GM23338 (cell line): ENCODE results near the gene SMTN.

Experiments used
- CTCF ChIP-seq, 2 experiments: fragments of 200-600 bp in 1 of 2; sonication (generic) in 1 of 2; conservative IDR thresholded peaks; 2 replicates each; pipeline versions ENCODE4 v1.5.1 to v1.6.1; 2016 to 2017; ENCODE audit warnings: antibody characterized with exemption in 2 of 2, low read depth in 2 of 2, mild to moderate bottlenecking in 2 of 2, moderate library complexity in 1 of 2
- EZH2 ChIP-seq: fragments of 200-600 bp; sonication (generic); IDR thresholded peaks from one replicate; pipeline ENCODE4 v1.8.0; 2017; ENCODE audit warnings: antibody characterized with exemption, mild to moderate bottlenecking, low read depth; ENCODE audit not compliant: unreplicated experiment
- JUNB ChIP-seq: IDR thresholded peaks from one replicate; pipeline ENCODE4 v1.6.1; 2016; ENCODE audit warnings: antibody characterized with exemption; ENCODE audit not compliant: unreplicated experiment
- POLR2AphosphoS5 ChIP-seq: IDR thresholded peaks from 2 replicates; pipeline ENCODE4 v1.6.1; 2016; ENCODE audit warnings: antibody characterized with exemption, low read depth

- TF ChIP-seq POLR2AphosphoS5 (no peak), CTCF (conservative IDR thresholded peaks at IDR 0.05; ENCODE audit: low read depth in 2 of 2) (no peak), EZH2 (no peak), JUNB (no peak)
These were observed 45.2 kb downstream of the SMTN start for GRCh38 chr22:31126128-31126868.
